ENCODE results near the gene RHBDD2. TPM values are rescaled to one million over a fixed set of nuclear protein-coding genes. Genes with fewer than 3 reads are reported as not detected.
"Not testable (repeated sequence)": the region's sequence is repeated elsewhere in the genome, so short reads cannot be mapped to it uniquely, and the experiment has no call there.

RHBDD2 gene
- polyA plus RNA-seq (2012; rRNA removed), result 68.8 and 77.6 TPM in 2 replicates
- polyA plus RNA-seq (2012; cell fraction: cytosol; rRNA removed), result 29.3 and 44.2 TPM in 2 replicates
- polyA plus RNA-seq (2012; cell fraction: nucleus; rRNA removed), result 71.0 and 91.8 TPM in 2 replicates

DNA sequence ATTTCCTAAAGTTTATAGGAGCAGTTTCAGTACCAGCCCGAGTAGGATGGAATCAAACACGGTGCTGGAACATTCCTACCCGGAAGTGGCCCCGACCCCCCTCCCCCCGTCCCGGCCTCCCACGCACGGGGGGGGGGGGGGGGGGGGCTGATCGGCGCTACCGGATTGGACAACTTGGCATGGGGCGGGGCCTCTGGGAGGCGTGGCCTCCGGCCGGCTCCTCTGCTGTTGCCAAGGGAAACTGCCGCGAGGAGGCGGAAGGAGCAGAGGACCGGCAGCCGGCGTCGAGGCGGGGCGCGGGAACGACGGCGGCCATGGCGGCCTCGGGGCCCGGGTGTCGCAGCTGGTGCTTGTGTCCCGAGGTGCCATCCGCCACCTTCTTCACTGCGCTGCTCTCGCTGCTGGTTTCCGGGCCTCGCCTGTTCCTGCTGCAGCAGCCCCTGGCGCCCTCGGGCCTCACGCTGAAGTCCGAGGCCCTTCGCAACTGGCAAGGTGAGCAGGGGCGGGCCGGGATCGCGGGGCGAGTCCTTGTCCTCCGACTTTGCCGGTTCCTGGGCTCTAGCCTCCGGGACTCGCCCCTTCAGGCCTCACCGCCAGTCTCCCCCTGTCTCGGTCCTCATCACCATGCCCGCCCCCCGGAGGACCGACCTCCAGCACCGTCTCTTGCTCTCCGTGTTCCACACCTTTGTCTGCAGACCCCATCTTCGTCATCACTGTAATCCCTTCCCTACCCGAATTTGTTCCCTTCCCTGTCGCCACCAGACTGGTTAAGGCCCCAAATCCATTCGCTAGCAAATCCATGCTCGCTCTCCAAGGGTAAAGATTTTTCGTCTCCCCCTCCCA, at the start of gene RHBDD2:
Gene RHBDD2, plus strand, starts transcription at position 266 of the 843 bp plus-strand sequence. Its CDS starts 49 bp downstream, at position 315.
- Histone ChIP-seq H2AFZ (ENCODE audit: low read depth) (peak within 1 kb of the TSS; percentile 91), H3F3A (replicated peaks; ENCODE audit: insufficient read depth) (no peaks in the 10 kb centered on the region), H3K27me3 (ENCODE audit: insufficient read depth) (no peaks in the 10 kb centered on the region), H3K4me1 (ENCODE audit: control insufficient read depth in 1 of 2, insufficient read depth in 2 of 2, low read depth in 1 of 2, low read length in 1 of 2) (peaks cover 6 to 10% of the 10 kb centered on the region in 2 experiments; a peak in 3 of 4 replicates), H3K4me2 (peak within 1 kb of the TSS; percentile 91), H4K20me1 (ENCODE audit: insufficient read depth) (no peaks in the 10 kb centered on the region), H3K79me2 (ENCODE audit: insufficient read depth) (peaks cover 39% of the 10 kb centered on the region), H3K9me3 (no peaks in the 10 kb centered on the region), H3K36me3 (replicated peaks in 1 of 2; ENCODE audit: control insufficient read depth in 1 of 2, insufficient read depth in 2 of 2, low read length in 1 of 2) (peaks cover 24 to 31% of the 10 kb centered on the region in 2 experiments), H3K9ac (peak within 1 kb of the TSS; percentile 72), H3K27ac (ENCODE audit: low read depth in 2 of 2, low read length in 1 of 2) (peak within 1 kb of the TSS; percentile 65 to 91), H3K9me2 (no peaks in the 10 kb centered on the region), H3K4me3 (ENCODE audit: low read depth in 2 of 2, low read length in 1 of 2) (peak within 1 kb of the TSS; percentile 73 to 88)
- POLR2A ChIA-PET, result interaction anchor here (1.4 to 1.5 kb wide), 3 partner anchors 36 to 169 kb away, joined by 4 to 5 read pairs (median 4); partner anchors contain the start of genes MDH2, POR, STYXL1 and TMEM120A
- peak; percentile 100 for DNase-seq
- TF ChIP-seq JUND (IDR thresholded peaks at IDR 0.05), result no peak
- TF ChIP-seq ELF1 (IDR thresholded peaks at IDR 0.05), result peak; percentile 79
- peak in 1 of 2 experiments; percentile 58; a peak in 2 of 4 replicates for TF ChIP-seq EP300 (IDR thresholded peaks at IDR 0.05; ENCODE audit: borderline replicate concordance in 1 of 2, low read depth in 1 of 2, low read length in 1 of 2)
- TF ChIP-seq SMC3 (IDR thresholded peaks at IDR 0.05; ENCODE audit: low read depth, low read length), result no peak
- peak; percentile 79 for TF ChIP-seq TAF1 (IDR thresholded peaks at IDR 0.05; ENCODE audit: borderline replicate concordance, low read depth, low read length)
- TF ChIP-seq EZH2phosphoT487 (IDR thresholded peaks at IDR 0.05; ENCODE audit: borderline replicate concordance, low read depth), result no peak
- TF ChIP-seq CTCF (IDR thresholded peaks at IDR 0.05), result no peak
- TF ChIP-seq, protein P1, sequence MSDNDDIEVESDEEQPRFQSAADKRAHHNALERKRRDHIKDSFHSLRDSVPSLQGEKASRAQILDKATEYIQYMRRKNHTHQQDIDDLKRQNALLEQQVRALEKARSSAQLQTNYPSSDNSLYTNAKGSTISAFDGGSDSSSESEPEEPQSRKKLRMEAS (IDR thresholded peaks at IDR 0.05; ENCODE audit: low read depth), result peak; percentile 95
- TF ChIP-seq, protein P2, sequence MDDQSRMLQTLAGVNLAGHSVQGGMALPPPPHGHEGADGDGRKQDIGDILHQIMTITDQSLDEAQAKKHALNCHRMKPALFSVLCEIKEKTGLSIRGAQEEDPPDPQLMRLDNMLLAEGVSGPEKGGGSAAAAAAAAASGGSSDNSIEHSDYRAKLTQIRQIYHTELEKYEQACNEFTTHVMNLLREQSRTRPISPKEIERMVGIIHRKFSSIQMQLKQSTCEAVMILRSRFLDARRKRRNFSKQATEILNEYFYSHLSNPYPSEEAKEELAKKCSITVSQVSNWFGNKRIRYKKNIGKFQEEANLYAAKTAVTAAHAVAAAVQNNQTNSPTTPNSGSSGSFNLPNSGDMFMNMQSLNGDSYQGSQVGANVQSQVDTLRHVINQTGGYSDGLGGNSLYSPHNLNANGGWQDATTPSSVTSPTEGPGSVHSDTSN (IDR thresholded peaks at IDR 0.05), result no peak
- TF ChIP-seq NFIC (IDR thresholded peaks at IDR 0.05; ENCODE audit: borderline replicate concordance), result no peak
- peak; percentile 90 for TF ChIP-seq YY1 (IDR thresholded peaks at IDR 0.05; ENCODE audit: low read depth)
- TF ChIP-seq GATA2 (CRISPR knock-in tag; IDR thresholded peaks at IDR 0.05), result 0 out of 2 replicates have a peak, but pooled peaks have one; percentile 16
- TF ChIP-seq MXI1 (IDR thresholded peaks at IDR 0.05; ENCODE audit: low read depth, low read length), result peak; percentile 92
- peak; percentile 60; the same call in 1 of the 2 replicates for TF ChIP-seq GABPA (IDR thresholded peaks at IDR 0.05; ENCODE audit: low read depth)
- TF ChIP-seq CHD2 (IDR thresholded peaks at IDR 0.05; ENCODE audit: low read length, partially characterized antibody), result no peak
- TF ChIP-seq SIN3A (IDR thresholded peaks at IDR 0.05; ENCODE audit: borderline replicate concordance, low read depth, low read length), result peak; percentile 97; the same call in 1 of the 2 replicates
- no peak for TF ChIP-seq RCOR1 (IDR thresholded peaks at IDR 0.05; ENCODE audit: low read length)
- TF ChIP-seq MEF2A (IDR thresholded peaks at IDR 0.05; ENCODE audit: borderline replicate concordance, low read depth), result no peak
- TF ChIP-seq FOXM1 (IDR thresholded peaks at IDR 0.05; ENCODE audit: low read depth), result no peak
- TF ChIP-seq ZBTB33 (IDR thresholded peaks at IDR 0.05; ENCODE audit: borderline replicate concordance, low read depth), result no peak
- TF ChIP-seq FOSL2 (IDR thresholded peaks at IDR 0.05; ENCODE audit: borderline replicate concordance, low read depth), result no peak; the same call in 1 of the 2 replicates
- TF ChIP-seq POLR2AphosphoS5 (IDR thresholded peaks at IDR 0.05; ENCODE audit: low read depth, low read length), result peak; percentile 94
- peak; percentile 18; the same call in 1 of the 2 replicates for TF ChIP-seq RAD21 (IDR thresholded peaks at IDR 0.05; ENCODE audit: low read length)
- TF ChIP-seq RFX5 (IDR thresholded peaks at IDR 0.05; ENCODE audit: low read length), result peak; percentile 88
- CTCF ChIA-PET, result interaction anchor here (4.6 to 5.2 kb wide), 2 partner anchors 13 to 142 kb away, joined by 28 to 32 read pairs; no protein-coding TSS in a partner anchor
- under 1% methylated on average over 36 of the region's 65 CpGs for WGBS (ENCODE audit: low lambda C conversion rate)

GRCh38 chr7:75829656-75830055, 49.2 kb upstream of the RHBDD2 start:
- DNase-seq; H3K9me2 ChIP-seq; H3K36me3 ChIP-seq (replicated peaks in 1 of 2; ENCODE audit: control insufficient read depth in 1 of 2, insufficient read depth in 2 of 2, low read length in 1 of 2); H2AFZ ChIP-seq (ENCODE audit: low read depth); H3K79me2 ChIP-seq (ENCODE audit: insufficient read depth); H3K9me3 ChIP-seq; H3F3A ChIP-seq (replicated peaks; ENCODE audit: insufficient read depth); H3K4me3 ChIP-seq (ENCODE audit: low read depth in 2 of 2, low read length in 1 of 2); H3K4me2 ChIP-seq; CTCF ChIA-PET; H3K9ac ChIP-seq; H3K4me1 ChIP-seq (ENCODE audit: control insufficient read depth in 1 of 2, insufficient read depth in 2 of 2, low read depth in 1 of 2, low read length in 1 of 2); H4K20me1 ChIP-seq (ENCODE audit: insufficient read depth); POLR2A ChIA-PET; H3K27ac ChIP-seq (ENCODE audit: low read depth in 2 of 2, low read length in 1 of 2): not testable (repeated sequence)
- H3K27me3 ChIP-seq (ENCODE audit: insufficient read depth), result peaks cover 20% of the 10 kb centered on the region; the same call in 1 of the 2 replicates
- 79% methylated on average over 6 of the region's 6 CpGs for WGBS (ENCODE audit: low lambda C conversion rate)
